ENCODE measurements around the gene TTC9. TPM values are rescaled to one million over a fixed set of nuclear protein-coding genes. Genes with fewer than 3 reads are reported as not detected.

The TTC9 gene
- total and polyA plus RNA-seq, 9 of the 15 experiments (the other 6 are each of a cell fraction or from before 2014, with no cell fraction given), result 0.07 TPM; not detected in 8

GRCh38 chr14:70704960-70705359 lies 63.2 kb downstream of the TTC9 start:
- no peaks in the 10 kb centered on the region; a peak in 1 of 5 replicates for H3K27me3 ChIP-seq (ENCODE audit: control insufficient read depth in 2 of 2, insufficient read depth in 2 of 2, low read length in 2 of 2)
- no peak overlapping the region for H3K4me2 ChIP-seq (ENCODE audit: insufficient read depth, low read length)
- no peaks in the 10 kb centered on the region for H4K20me1 ChIP-seq (replicated peaks; ENCODE audit: control insufficient read depth, insufficient read depth, low read length)
- no peaks in the 10 kb centered on the region for H3K79me2 ChIP-seq (ENCODE audit: control insufficient read depth, insufficient read depth, low read length)
- WGBS (ENCODE audit: insufficient coverage, low coverage, missing lambda C conversion rate), result 0% methylated on average over 1 of the region's 1 CpG
- no peak overlapping the region for H3K9ac ChIP-seq (ENCODE audit: insufficient read depth in 1 of 2, low read depth in 2 of 2, low read length in 2 of 2)
- H3K4me3 ChIP-seq, result no peak overlapping the region
- H3K4me1 ChIP-seq (replicated peaks in 1 of 2; ENCODE audit: control insufficient read depth in 2 of 2, insufficient read depth in 2 of 2, low read length in 2 of 2), result no peaks in the 10 kb centered on the region
- FAIRE-seq (no peak), ATAC-seq (no peak), DNase-seq (ENCODE audit: extremely low read depth in 1 of 4, low spot score in 3 of 4) (no peak)
- TF ChIP-seq CBX8 (IDR thresholded peaks at IDR 0.05; ENCODE audit: borderline replicate concordance, extremely low read depth, low read depth, low read length, poor library complexity, severe bottlenecking), result no peak
- no peak for TF ChIP-seq TCF7L2 (IDR thresholded peaks at IDR 0.05; ENCODE audit: low read depth, low read length)
- TF ChIP-seq DMBX1 (CRISPR knock-in tag; IDR thresholded peaks at IDR 0.05; ENCODE audit: borderline replicate concordance), result no peak
- no peak for TF ChIP-seq KLF1 (tag; IDR thresholded peaks at IDR 0.05)
- no peak for TF ChIP-seq ZBTB43 (CRISPR knock-in tag; IDR thresholded peaks at IDR 0.05)
- no peak for TF ChIP-seq RFX1 (IDR thresholded peaks at IDR 0.05)
- no peak for TF ChIP-seq SMARCC2 (IDR thresholded peaks at IDR 0.05; ENCODE audit: low read depth)
- TF ChIP-seq ZNF121 (CRISPR knock-in tag; conservative IDR thresholded peaks at IDR 0.05), result 0 out of 2 replicates have a peak, but pooled peaks have one; percentile 32
- no peak for TF ChIP-seq ESRRA (IDR thresholded peaks at IDR 0.05; ENCODE audit: borderline replicate concordance, low read depth)
- H3K9me1 ChIP-seq (ENCODE audit: control insufficient read depth, insufficient read depth, low read length), result no peaks in the 10 kb centered on the region
- POLR2A ChIA-PET, result no interaction called here
- in situ Hi-C loops (cut with MboI), result no loop called here
- CTCF ChIA-PET (ENCODE audit: low intra/inter-chr PET ratio), result interaction anchor here (0.7 to 1.2 kb wide), 2 partner anchors 13 to 83 kb away, joined by 3 to 4 read pairs; no protein-coding TSS in a partner anchor
- no TSS peak for BruUV-seq (replicated peaks)
- no peaks in the 10 kb centered on the region for H3K9me3 ChIP-seq (replicated peaks; ENCODE audit: control insufficient read depth, insufficient read depth, low read depth, low read length)
- no peaks in the 10 kb centered on the region for H3K36me3 ChIP-seq (ENCODE audit: control insufficient read depth, insufficient read depth, low read length)
- intact Hi-C loops (cut with micrococcal nuclease), result no loop called here
- H2AFZ ChIP-seq (ENCODE audit: low read depth, low read length), result no peak overlapping the region
- no peak overlapping the region for H3K27ac ChIP-seq (ENCODE audit: extremely low read depth, low read depth, low read length)
